ENCODE data around the gene GAS2L1.

Gene GAS2L1

GRCh38 chr22:29275819-29276565 is 30.5 kb upstream of the GAS2L1 start:
- no peak for DNase-seq

- DNase-seq = no peak
These were observed 28.5 kb upstream of the GAS2L1 start for GRCh38 chr22:29277927-29278326.

- no peak for DNase-seq
These were observed 22.3 kb upstream of the GAS2L1 start for GRCh38 chr22:29284196-29284595.

GRCh38 chr22:29288837-29289236 is 17.6 kb upstream of the GAS2L1 start:
- no peak for DNase-seq

GRCh38 chr22:29290061-29290460 is 16.4 kb upstream of the GAS2L1 start:
- no peak for DNase-seq

GRCh38 chr22:29291215-29291614 is 15.2 kb upstream of the GAS2L1 start:
- DNase-seq = no peak

- no peak for DNase-seq
These were observed 14.1 kb upstream of the GAS2L1 start for GRCh38 chr22:29292379-29292778.

- DNase-seq = no peak
These were observed 7.8 kb upstream of the GAS2L1 start for GRCh38 chr22:29298641-29299040.

GRCh38 chr22:29299136-29299900 is 7.1 kb upstream of the GAS2L1 start:
- DNase-seq = no peak

- no peak for DNase-seq
These were observed 6.0 kb upstream of the GAS2L1 start for GRCh38 chr22:29300467-29300806.

- no peak for DNase-seq
These were observed 5.4 kb upstream of the GAS2L1 start for GRCh38 chr22:29300807-29301601.

GRCh38 chr22:29301716-29302401 is 4.6 kb upstream of the GAS2L1 start:
- DNase-seq = no peak

GRCh38 chr22:29302402-29302680 is 4.1 kb upstream of the GAS2L1 start:
- DNase-seq = no peak

- no peak for DNase-seq
These were observed 3.6 kb upstream of the GAS2L1 start for GRCh38 chr22:29302681-29303465.

- no peak for DNase-seq
These were observed 645 bp upstream of the GAS2L1 start for GRCh38 chr22:29305836-29306174.

- DNase-seq = peak; percentile 41
These were observed 565 bp downstream of the GAS2L1 start for GRCh38 chr22:29306835-29307595.

- no peak for DNase-seq
These were observed 1.2 kb downstream of the GAS2L1 start for GRCh38 chr22:29307596-29308147.

- no peak for DNase-seq
These were observed 1.8 kb downstream of the GAS2L1 start for GRCh38 chr22:29308148-29308790.

GRCh38 chr22:29308791-29309262 is 2.4 kb downstream of the GAS2L1 start:
- DNase-seq = no peak

GRCh38 chr22:29309332-29310064 is 3.0 kb downstream of the GAS2L1 start:
- no peak for DNase-seq

Measured in stimulated activated CD4-positive, alpha-beta T cell treated with anti-CD3 and anti-CD28 coated beads, Interleukin-4, amount 100 ng/mL, for 24 hours (primary cell).